ENCODE data around the gene RXRB. TPM values are rescaled to one million over a fixed set of nuclear protein-coding genes. Genes with fewer than 3 reads are reported as not detected.
A peak's percentile ranks its signal among the peaks of the same experiment; 100 is the strongest.

The RXRB gene
- total RNA-seq, 1 donor from 2014 or later: 61.9 TPM

DNA sequence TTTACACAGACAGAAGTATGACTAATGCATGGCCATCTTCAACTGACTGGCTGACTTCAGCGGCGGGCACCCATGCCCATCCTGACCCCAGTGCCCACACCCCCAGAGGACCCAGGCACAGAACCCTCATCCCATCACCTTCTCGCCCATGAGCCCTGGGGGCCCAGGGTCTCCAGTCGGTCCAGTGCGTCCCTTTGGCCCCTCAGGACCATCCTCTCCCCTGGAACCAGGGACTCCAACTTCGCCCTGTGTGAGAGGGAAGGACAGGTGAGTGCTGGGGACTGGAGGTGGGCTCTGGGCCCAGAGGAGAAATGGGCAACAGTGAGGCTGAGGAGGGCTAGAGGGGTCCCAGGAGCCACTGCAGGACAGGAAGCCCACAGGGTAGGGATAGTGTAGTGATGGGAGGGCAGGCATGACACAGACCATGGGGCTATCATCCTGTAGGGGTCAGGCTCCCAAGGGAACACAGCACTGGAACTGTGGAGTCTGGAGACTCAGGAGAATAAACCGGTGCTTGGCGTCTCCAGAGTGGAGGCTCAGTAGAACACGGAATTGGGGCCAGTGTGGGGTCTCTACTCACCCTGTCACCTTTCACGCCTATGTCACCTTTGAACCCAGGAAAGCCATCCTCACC is 24.9 kb downstream of the RXRB start:
- TF ChIP-seq, protein P1, sequence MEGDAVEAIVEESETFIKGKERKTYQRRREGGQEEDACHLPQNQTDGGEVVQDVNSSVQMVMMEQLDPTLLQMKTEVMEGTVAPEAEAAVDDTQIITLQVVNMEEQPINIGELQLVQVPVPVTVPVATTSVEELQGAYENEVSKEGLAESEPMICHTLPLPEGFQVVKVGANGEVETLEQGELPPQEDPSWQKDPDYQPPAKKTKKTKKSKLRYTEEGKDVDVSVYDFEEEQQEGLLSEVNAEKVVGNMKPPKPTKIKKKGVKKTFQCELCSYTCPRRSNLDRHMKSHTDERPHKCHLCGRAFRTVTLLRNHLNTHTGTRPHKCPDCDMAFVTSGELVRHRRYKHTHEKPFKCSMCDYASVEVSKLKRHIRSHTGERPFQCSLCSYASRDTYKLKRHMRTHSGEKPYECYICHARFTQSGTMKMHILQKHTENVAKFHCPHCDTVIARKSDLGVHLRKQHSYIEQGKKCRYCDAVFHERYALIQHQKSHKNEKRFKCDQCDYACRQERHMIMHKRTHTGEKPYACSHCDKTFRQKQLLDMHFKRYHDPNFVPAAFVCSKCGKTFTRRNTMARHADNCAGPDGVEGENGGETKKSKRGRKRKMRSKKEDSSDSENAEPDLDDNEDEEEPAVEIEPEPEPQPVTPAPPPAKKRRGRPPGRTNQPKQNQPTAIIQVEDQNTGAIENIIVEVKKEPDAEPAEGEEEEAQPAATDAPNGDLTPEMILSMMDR (conservative IDR thresholded peaks at IDR 0.05): no peak
- Mint-ChIP-seq H3K27me3 (peaks cover 8% of the 10 kb centered on the region), H3K4me1 (ENCODE audit: unreplicated experiment) (peaks cover 10% of the 10 kb centered on the region), H3K9me3 (no peaks in the 10 kb centered on the region), H3K4me3 (no peak overlapping the region), H3K27ac (no peak overlapping the region), H3K36me3 (no peaks in the 10 kb centered on the region)
- no peak for DNase-seq (ENCODE audit: extremely low spot score, unreplicated experiment)

- no peaks in the 10 kb centered on the region for H3K9me3 Mint-ChIP-seq
- H3K27me3 Mint-ChIP-seq: peaks cover 8% of the 10 kb centered on the region
- peaks cover 10% of the 10 kb centered on the region for H3K4me1 Mint-ChIP-seq (ENCODE audit: unreplicated experiment)
- no peak for DNase-seq (ENCODE audit: extremely low spot score, unreplicated experiment)
- TF ChIP-seq, protein P1 (conservative IDR thresholded peaks at IDR 0.05): no peak
- no peak overlapping the region for H3K4me3 Mint-ChIP-seq
- no peaks in the 10 kb centered on the region for H3K36me3 Mint-ChIP-seq
- H3K27ac Mint-ChIP-seq: no peak overlapping the region
These were observed 25.7 kb downstream of the RXRB start for GRCh38 chr6:33174784-33175183.

GRCh38 chr6:33173535-33174180 is 26.8 kb downstream of the RXRB start:
- H3K27ac Mint-ChIP-seq: no peak overlapping the region
- TF ChIP-seq, protein P1 (conservative IDR thresholded peaks at IDR 0.05): no peak
- no peaks in the 10 kb centered on the region for H3K9me3 Mint-ChIP-seq
- peaks cover 10% of the 10 kb centered on the region for H3K4me1 Mint-ChIP-seq (ENCODE audit: unreplicated experiment)
- peaks cover 8% of the 10 kb centered on the region for H3K27me3 Mint-ChIP-seq
- no peak overlapping the region for H3K4me3 Mint-ChIP-seq
- H3K36me3 Mint-ChIP-seq: no peaks in the 10 kb centered on the region
- no peak for DNase-seq (ENCODE audit: extremely low spot score, unreplicated experiment)

DNA sequence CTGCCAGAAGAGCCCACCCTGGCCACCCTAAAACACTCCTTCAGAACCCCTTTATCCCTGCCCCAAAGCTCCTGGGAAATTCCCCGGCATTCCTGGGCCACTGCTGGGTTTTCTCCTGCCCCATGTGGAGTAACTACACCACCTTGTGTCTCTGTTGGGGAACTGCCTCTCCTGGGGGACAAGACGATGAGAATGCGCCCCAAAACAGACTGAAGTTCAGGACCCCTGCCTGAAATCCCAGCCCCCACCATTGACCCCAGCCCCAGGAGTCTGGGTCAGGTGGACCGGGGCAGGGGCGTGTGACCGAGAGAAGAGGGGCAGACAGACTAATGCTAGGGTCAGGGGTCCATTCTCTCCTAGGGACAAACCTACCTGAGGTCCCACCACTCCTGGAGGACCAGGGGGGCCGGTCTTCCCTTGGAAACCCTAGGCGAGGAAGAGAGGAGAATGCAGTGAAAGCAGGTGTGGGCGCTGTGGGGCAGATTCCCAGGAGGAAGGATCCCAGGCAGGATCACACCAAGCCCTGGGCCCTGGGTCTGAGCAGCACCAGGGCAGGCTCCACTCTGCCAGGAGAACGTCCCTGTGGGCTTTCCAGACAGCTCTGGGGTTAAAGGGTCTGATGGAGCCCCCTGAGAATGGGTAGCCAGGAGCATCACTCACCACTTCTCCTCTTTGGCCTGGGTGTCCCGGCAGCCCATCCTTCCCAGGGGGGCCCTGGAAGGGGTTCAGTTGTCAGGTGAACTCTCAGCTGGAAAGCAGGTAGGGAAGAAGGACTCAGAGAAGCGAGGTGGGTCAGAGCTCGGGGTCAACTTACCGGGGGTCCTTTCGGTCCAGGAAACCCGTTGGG is 27.6 kb downstream of the RXRB start:
- Mint-ChIP-seq H3K27me3 (peaks cover 4% of the 10 kb centered on the region), H3K4me1 (ENCODE audit: unreplicated experiment) (peaks cover 3% of the 10 kb centered on the region), H3K27ac (no peak overlapping the region), H3K4me3 (no peak overlapping the region), H3K9me3 (no peaks in the 10 kb centered on the region), H3K36me3 (no peaks in the 10 kb centered on the region)
- DNase-seq (ENCODE audit: extremely low spot score, unreplicated experiment): no peak
- TF ChIP-seq, protein P1 (conservative IDR thresholded peaks at IDR 0.05): peak; percentile 52

GRCh38 chr6:33171880-33172687 is 28.4 kb downstream of the RXRB start:
- TF ChIP-seq, protein P1 (conservative IDR thresholded peaks at IDR 0.05): no peak
- DNase-seq (ENCODE audit: extremely low spot score, unreplicated experiment): no peak
- peaks cover 4% of the 10 kb centered on the region for H3K27me3 Mint-ChIP-seq
- no peak overlapping the region for H3K4me3 Mint-ChIP-seq
- no peak overlapping the region for H3K27ac Mint-ChIP-seq
- no peaks in the 10 kb centered on the region for H3K36me3 Mint-ChIP-seq
- no peaks in the 10 kb centered on the region for H3K9me3 Mint-ChIP-seq
- no peaks in the 10 kb centered on the region for H3K4me1 Mint-ChIP-seq (ENCODE audit: unreplicated experiment)
